NCI-H2029 (cell line): ENCODE data around the gene PPP3CA.
"Not testable (repeated sequence)": the region's sequence is repeated elsewhere in the genome, so short reads cannot be mapped to it uniquely, and the experiment has no call there.

ENCODE experiments used
- DNase-seq: peaks from one replicate; lab custom pipeline; 2025; lab: John Stamatoyannopoulos, UW

PPP3CA gene

GRCh38 chr4:101254776-101255175 lies 92.5 kb downstream of the PPP3CA start:
- DNase-seq, result no peak

GRCh38 chr4:101253121-101253520 lies 94.2 kb downstream of the PPP3CA start:
- DNase-seq, result no peak

GRCh38 chr4:101252721-101253120 lies 94.6 kb downstream of the PPP3CA start:
- no peak for DNase-seq

- DNase-seq, result no peak
Observed at GRCh38 chr4:101251261-101251660, 96.1 kb downstream of the PPP3CA start.

GRCh38 chr4:101244349-101244748 lies 103.0 kb downstream of the PPP3CA start:
- no peak for DNase-seq

- DNase-seq, result no peak
Observed at GRCh38 chr4:101242441-101242840, 104.9 kb downstream of the PPP3CA start.

GRCh38 chr4:101240099-101240498 lies 107.2 kb downstream of the PPP3CA start:
- DNase-seq, result no peak

GRCh38 chr4:101239665-101240064 lies 107.7 kb downstream of the PPP3CA start:
- no peak for DNase-seq

- DNase-seq, result no peak
Observed at GRCh38 chr4:101238706-101239105, 108.6 kb downstream of the PPP3CA start.

GRCh38 chr4:101237773-101238172 lies 109.6 kb downstream of the PPP3CA start:
- no peak for DNase-seq

GRCh38 chr4:101236097-101236496 lies 111.2 kb downstream of the PPP3CA start:
- no peak for DNase-seq

- DNase-seq, result not testable (repeated sequence)
Observed at GRCh38 chr4:101234141-101234540, 113.2 kb downstream of the PPP3CA start.

GRCh38 chr4:101232074-101232776 lies 115.1 kb downstream of the PPP3CA start:
- DNase-seq, result no peak

- DNase-seq, result no peak
Observed at GRCh38 chr4:101230801-101231426, 116.4 kb downstream of the PPP3CA start.

GRCh38 chr4:101229116-101229515 lies 118.2 kb downstream of the PPP3CA start:
- no peak for DNase-seq

- DNase-seq, result no peak
Observed at GRCh38 chr4:101227715-101228114, 119.6 kb downstream of the PPP3CA start.

- no peak for DNase-seq
Observed at GRCh38 chr4:101224358-101225218, 122.7 kb downstream of the PPP3CA start.

- no peak for DNase-seq
Observed at GRCh38 chr4:101222156-101222845, 125.0 kb downstream of the PPP3CA start.

GRCh38 chr4:101221294-101221693 lies 126.0 kb downstream of the PPP3CA start:
- no peak for DNase-seq

GRCh38 chr4:101218894-101219293 lies 128.4 kb downstream of the PPP3CA start:
- no peak for DNase-seq

- DNase-seq, result no peak
Observed at GRCh38 chr4:101218346-101218745, 129.0 kb downstream of the PPP3CA start.

GRCh38 chr4:101217353-101218031 lies 129.8 kb downstream of the PPP3CA start:
- no peak for DNase-seq
